Ascending aorta (tissue), 2 donors: ENCODE data around the gene EXOC3L1. TPM values are rescaled to one million over a fixed set of nuclear protein-coding genes. Genes with fewer than 3 reads are reported as not detected.

Experiments
- DNase-seq, 2 donors: peaks; one replicate each; pipeline ENCODE4 v3.0.0-alpha.2; 2019; ENCODE audit warnings: low spot score in 2 of 2
- H3K27ac ChIP-seq, 2 donors: fragments of 200-600 bp; sonication (generic); one replicate each; pipeline ENCODE4 v1.5.1; 2016 to 2017; ENCODE audit warnings: mild to moderate bottlenecking in 1 of 2
- H3K27me3 ChIP-seq: fragments of 200-600 bp; sonication (generic); one replicate; pipeline ENCODE4 v1.5.1; 2017
- H3K36me3 ChIP-seq, 2 donors: fragments of 200-600 bp; sonication (generic); one replicate each; pipeline ENCODE4 v1.5.1; 2016
- H3K4me1 ChIP-seq, 2 donors: fragments of 200-600 bp; sonication (generic); one replicate each; pipeline ENCODE4 v1.5.1; 2016 to 2017; ENCODE audit warnings: mild to moderate bottlenecking in 1 of 2
- H3K4me3 ChIP-seq, 2 donors: fragments of 200-600 bp; sonication (generic); one replicate each; pipeline ENCODE4 v1.5.1; 2016 to 2017; ENCODE audit warnings: mild to moderate bottlenecking in 1 of 2
- H3K9me3 ChIP-seq, 2 donors: fragments of 200-600 bp; sonication (generic); one replicate each; pipeline ENCODE4 v1.5.1; 2016
- intact Hi-C: fragments of 100-400 bp; cut with DNase I; formaldehyde crosslinking; loops from one replicate; pipeline ENCODE4 v1.15.1; 2023
- total RNA-seq: library from RNA; depleted of rRNA; stranded (reverse); fragments of >200 nt; gene quantifications from one replicate; pipeline ENCODE4 v1.1.0, GENCODE V29; 2016
- TF ChIP-seq, protein P1 (sequence below), 3 experiments: fragments of 200-600 bp in 2 of 3; fragments of 450-650 bp in 1 of 3; sonication (generic) in 2 of 3; IDR thresholded peaks; one replicate each; pipeline ENCODE4 v1.5.1; 2016 to 2019; ENCODE audit warnings: antibody characterized with exemption in 3 of 3, mild to moderate bottlenecking in 1 of 3, moderate library complexity in 1 of 3

EXOC3L1 gene
- total RNA-seq, 1 donor from 2014 or later: 11.2 TPM

DNA sequence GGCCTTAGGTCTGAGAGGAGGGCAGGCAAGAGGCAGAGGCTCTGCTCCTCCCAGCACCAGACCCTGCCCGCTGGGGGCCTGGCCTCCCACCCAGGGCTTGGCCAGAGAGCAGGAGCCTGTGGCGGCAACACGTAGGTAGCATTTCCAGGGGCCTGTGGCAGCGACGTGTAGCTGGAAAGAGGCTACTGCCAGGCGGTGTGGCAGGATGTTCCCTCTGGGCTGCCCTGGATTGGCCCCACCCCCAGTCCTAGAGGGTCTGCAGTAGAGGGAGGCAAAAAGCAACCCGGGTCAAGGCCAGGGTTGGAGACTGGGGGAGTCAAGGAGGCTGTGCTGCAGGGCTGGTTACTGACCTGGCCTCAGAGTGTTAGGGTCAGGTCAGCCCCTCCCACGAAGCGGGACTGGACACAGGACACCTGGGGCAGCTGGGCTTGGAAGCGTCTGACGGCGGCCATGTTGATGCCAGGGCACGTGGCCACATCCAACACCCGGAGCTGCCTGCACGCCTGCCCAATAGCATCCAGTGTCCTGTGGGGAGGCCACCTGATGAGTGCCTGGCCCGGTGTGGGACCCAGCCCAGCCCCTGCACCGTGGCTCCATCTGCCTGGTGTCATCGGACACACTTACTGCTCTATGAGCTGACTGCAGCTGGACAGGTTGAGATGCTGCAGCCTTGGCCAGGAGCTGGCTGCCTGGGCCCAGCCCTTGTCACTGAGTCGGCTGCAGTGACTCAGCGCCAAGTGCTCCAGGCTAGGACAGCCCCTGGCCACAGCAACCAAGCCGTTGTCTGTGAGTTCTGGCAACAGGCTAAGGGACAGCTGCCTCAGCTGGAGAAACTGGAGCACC, 17.5 kb upstream of the EXOC3L1 start:
- intact Hi-C loops: no loop called here
- DNase-seq: no peak
- TF ChIP-seq, protein P1, sequence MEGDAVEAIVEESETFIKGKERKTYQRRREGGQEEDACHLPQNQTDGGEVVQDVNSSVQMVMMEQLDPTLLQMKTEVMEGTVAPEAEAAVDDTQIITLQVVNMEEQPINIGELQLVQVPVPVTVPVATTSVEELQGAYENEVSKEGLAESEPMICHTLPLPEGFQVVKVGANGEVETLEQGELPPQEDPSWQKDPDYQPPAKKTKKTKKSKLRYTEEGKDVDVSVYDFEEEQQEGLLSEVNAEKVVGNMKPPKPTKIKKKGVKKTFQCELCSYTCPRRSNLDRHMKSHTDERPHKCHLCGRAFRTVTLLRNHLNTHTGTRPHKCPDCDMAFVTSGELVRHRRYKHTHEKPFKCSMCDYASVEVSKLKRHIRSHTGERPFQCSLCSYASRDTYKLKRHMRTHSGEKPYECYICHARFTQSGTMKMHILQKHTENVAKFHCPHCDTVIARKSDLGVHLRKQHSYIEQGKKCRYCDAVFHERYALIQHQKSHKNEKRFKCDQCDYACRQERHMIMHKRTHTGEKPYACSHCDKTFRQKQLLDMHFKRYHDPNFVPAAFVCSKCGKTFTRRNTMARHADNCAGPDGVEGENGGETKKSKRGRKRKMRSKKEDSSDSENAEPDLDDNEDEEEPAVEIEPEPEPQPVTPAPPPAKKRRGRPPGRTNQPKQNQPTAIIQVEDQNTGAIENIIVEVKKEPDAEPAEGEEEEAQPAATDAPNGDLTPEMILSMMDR (IDR thresholded peaks at IDR 0.05): no peak
- Histone ChIP-seq H3K4me3 (no peak overlapping the region), H3K36me3 (peaks cover 8 to 35% of the 10 kb centered on the region in 2 donors), H3K4me1 (no peaks in the 10 kb centered on the region), H3K27me3 (no peaks in the 10 kb centered on the region), H3K9me3 (no peaks in the 10 kb centered on the region), H3K27ac (no peak overlapping the region)

DNA sequence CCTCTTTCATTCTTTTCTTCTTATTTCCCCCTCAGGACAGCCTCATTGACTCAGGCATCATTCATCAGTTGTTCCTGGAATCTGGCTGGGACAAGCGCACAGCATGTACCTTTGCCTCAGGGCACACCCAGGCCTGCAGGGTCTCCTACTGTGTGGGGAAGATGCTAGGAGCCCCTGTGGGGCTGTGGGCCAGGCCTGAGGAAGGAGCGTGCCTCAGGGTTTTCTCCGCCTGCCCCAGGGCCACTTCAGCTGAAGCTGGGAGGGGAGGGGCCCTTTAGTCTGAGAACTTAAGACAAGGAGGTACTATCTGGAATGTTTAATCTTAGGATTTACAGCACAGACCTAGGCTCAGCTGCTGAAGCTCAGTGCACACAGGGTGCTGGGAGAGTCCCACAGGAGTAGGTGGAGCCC, 16.9 kb upstream of the EXOC3L1 start:
- TF ChIP-seq, protein P1 (IDR thresholded peaks at IDR 0.05): no peak
- intact Hi-C loops: no loop called here
- Histone ChIP-seq H3K4me3 (no peak overlapping the region), H3K4me1 (no peaks in the 10 kb centered on the region), H3K36me3 (peaks cover 14 to 40% of the 10 kb centered on the region in 2 donors), H3K27ac (no peak overlapping the region), H3K27me3 (no peaks in the 10 kb centered on the region), H3K9me3 (no peaks in the 10 kb centered on the region)
- no peak for DNase-seq

DNA sequence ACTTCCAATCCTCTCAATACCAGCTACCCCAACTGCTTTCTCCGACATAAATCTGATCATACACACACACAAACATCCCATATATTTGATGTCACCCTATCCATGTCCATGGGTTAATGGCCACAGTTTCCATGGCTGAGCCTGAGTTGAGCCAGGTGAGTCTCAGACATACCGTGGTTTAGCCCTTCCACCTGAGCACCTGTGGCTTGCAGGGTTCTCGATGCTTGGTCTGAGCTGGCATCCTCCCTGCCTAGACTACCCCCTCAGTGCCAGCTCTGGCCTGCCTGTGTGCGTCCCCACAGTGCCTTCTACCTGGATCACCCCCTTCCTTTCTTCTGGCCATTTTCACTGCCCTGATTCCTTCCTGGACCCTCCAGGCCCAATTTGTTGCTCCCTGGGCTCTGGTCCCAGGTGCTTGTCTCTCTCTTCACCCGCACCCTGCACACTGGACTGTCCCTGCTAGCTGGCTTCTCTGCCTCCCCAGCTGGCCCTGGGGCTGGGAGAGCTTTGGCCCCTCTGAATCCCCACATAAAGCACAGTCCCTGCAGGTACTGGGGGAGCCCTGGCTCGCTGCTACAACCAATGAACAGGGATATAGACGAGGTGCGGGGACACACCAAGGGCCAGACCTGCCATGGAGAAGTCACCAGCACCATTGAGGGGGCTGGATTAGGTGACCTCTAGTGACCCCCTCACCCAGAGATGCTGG, 16.3 kb upstream of the EXOC3L1 start:
- no peak for DNase-seq
- TF ChIP-seq, protein P1 (IDR thresholded peaks at IDR 0.05): no peak
- H3K9me3 ChIP-seq: no peaks in the 10 kb centered on the region
- intact Hi-C loops: no loop called here
- H3K4me1 ChIP-seq: no peaks in the 10 kb centered on the region
- peaks cover 18 to 46% of the 10 kb centered on the region in 2 donors for H3K36me3 ChIP-seq
- no peaks in the 10 kb centered on the region for H3K27me3 ChIP-seq
- no peak overlapping the region for H3K27ac ChIP-seq
- H3K4me3 ChIP-seq: no peak overlapping the region

DNA sequence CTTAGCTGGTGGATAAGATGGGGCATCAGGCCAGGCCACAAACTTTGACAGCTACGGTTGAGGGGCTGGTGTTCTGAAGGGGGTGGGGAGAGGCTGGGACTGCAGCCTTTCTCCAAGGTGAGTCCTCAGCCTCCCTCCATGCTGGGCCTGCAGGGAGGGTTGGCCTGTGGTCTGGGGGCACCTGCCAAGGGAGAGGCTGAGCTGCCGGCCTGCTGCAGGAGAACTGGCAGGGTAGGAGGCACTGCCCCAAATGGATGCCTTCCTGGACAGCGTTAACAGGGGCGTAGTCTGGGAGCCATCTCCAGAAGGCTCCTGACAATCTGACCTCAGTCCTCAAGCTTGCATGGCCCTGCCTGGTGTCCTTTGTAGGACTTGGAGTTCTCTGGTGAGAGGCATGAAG, 14.1 kb upstream of the EXOC3L1 start:
- Histone ChIP-seq H3K4me1 (peaks cover 0 to under 1% of the 10 kb centered on the region in 2 donors), H3K27ac (no peak overlapping the region), H3K27me3 (no peaks in the 10 kb centered on the region), H3K4me3 (no peak overlapping the region), H3K36me3 (peaks cover 20 to 45% of the 10 kb centered on the region in 2 donors), H3K9me3 (no peaks in the 10 kb centered on the region)
- DNase-seq: no peak
- TF ChIP-seq, protein P1 (IDR thresholded peaks at IDR 0.05): no peak
- intact Hi-C loops: no loop called here

DNA sequence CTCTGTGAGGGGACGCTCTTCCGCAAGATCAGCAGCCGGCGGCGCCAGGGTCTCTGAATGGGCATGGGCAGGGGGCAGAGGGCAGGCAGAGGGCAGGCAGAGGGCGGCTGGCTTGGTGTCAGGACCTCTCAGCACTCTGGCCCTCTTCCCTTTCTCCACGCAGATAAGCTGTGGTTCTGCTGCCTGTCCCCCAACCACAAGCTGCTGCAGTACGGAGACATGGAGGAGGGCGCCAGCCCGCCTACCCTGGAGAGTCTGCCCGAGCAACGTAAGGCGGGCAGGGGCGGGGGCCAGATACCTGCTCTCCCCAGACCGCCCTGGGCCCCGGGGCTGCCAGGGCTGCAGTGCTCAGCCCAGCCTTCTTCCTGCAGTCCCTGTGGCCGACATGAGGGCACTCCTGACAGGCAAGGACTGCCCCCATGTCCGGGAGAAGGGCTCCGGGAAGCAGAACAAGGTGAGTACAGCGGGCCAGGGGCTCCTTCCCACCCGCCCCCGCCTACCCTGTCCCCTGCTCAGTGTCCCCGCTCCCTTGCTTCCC, 13.1 kb upstream of the EXOC3L1 start:
- peaks cover 24 to 50% of the 10 kb centered on the region in 2 donors for H3K36me3 ChIP-seq
- no peak for DNase-seq
- H3K4me1 ChIP-seq: peaks cover 0 to 3% of the 10 kb centered on the region in 2 donors
- TF ChIP-seq, protein P1 (IDR thresholded peaks at IDR 0.05): no peak
- no peak overlapping the region for H3K4me3 ChIP-seq
- H3K27me3 ChIP-seq: no peaks in the 10 kb centered on the region
- no peaks in the 10 kb centered on the region for H3K9me3 ChIP-seq
- H3K27ac ChIP-seq: no peak overlapping the region
- intact Hi-C loops: no loop called here
